A673 (cell line): ENCODE measurements around the gene ATP6V0C.

Experiments used
- EZH2 ChIP-seq: fragments of 200-600 bp; sonication (generic); IDR thresholded peaks from 2 replicates; pipeline ENCODE4 v1.6.1; 2017; ENCODE audit warnings: borderline replicate concordance, low read depth, mild to moderate bottlenecking, mixed read lengths, antibody characterized with exemption, low read length; ENCODE audit not compliant: poor library complexity, severe bottlenecking
- TF ChIP-seq, protein P1 (sequence below): fragments of 300-800, 200-600 bp; sonication (generic); conservative IDR thresholded peaks from 2 replicates; pipeline ENCODE4 v1.5.1; 2017; ENCODE audit warnings: low read depth, mild to moderate bottlenecking, antibody characterized with exemption, low read length, moderate library complexity, mixed read lengths

DNA sequence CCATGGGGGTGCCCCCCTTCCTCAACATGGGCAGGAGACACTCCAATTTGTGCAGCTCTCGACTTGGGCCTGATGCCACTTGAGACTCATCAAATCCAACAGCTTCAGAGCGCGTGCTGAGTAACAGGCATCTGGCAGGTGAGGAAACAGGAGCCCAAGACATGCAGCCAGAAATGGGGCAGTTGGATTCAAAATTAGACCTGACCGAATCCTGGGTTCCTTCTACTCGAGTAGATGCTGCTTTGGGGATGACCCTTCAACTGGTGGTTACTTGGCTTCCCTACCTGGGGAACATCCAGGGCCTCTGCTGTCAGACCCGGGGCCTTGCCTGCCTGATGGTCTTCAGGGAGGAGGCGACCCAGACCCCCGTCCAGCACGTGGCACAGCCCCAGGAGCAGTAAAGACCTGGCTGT lies 43.1 kb upstream of the ATP6V0C start:
- TF ChIP-seq, protein P1, sequence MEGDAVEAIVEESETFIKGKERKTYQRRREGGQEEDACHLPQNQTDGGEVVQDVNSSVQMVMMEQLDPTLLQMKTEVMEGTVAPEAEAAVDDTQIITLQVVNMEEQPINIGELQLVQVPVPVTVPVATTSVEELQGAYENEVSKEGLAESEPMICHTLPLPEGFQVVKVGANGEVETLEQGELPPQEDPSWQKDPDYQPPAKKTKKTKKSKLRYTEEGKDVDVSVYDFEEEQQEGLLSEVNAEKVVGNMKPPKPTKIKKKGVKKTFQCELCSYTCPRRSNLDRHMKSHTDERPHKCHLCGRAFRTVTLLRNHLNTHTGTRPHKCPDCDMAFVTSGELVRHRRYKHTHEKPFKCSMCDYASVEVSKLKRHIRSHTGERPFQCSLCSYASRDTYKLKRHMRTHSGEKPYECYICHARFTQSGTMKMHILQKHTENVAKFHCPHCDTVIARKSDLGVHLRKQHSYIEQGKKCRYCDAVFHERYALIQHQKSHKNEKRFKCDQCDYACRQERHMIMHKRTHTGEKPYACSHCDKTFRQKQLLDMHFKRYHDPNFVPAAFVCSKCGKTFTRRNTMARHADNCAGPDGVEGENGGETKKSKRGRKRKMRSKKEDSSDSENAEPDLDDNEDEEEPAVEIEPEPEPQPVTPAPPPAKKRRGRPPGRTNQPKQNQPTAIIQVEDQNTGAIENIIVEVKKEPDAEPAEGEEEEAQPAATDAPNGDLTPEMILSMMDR, result no peak
- TF ChIP-seq EZH2, result no peak
